ENCODE results near the gene SIK3.
"Not testable (repeated sequence)": the region's sequence is repeated elsewhere in the genome, so short reads cannot be mapped to it uniquely, and the experiment has no call there.

Gene SIK3

GRCh38 chr11:117098269-117099232 is at the start of gene SIK3:
SIK3 (minus strand) TSS chr11:117098428; CDS start chr11:117098415, 13 bp downstream.
- DNase-seq: peak; percentile 79

DNA sequence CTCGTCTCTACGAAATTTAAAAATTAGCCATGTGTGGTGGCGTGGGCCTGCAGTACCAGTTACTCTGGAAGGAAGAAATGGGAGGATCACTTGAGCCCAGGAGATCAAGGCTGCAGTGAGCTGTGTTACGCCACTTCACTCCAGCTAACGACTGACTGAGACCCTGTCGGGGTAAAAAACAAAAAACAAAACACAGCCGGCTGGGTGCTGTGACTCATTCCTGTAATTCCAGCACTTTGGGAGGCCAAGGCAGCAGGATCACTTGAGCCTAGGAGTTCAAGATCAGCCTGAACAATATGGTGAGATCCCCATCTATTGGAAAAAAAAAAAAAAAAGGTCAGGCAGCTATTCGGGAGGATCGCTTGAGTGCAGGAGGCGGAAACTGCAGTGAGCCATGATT is 48.3 kb upstream of the SIK3 start:
- DNase-seq: peak; percentile 6

- peak; percentile 47 for DNase-seq
Measured at GRCh38 chr11:117145393-117145761, 47.1 kb upstream of the SIK3 start.

GRCh38 chr11:117144477-117145392 is 46.5 kb upstream of the SIK3 start:
- peak; percentile 72 for DNase-seq

GRCh38 chr11:117143871-117144476 is 45.7 kb upstream of the SIK3 start, which contains the start of gene PAFAH1B2:
PAFAH1B2 (plus strand) TSS chr11:117144287; CDS start chr11:117152448, 8,161 bp downstream.
- peak; percentile 94 for DNase-seq

GRCh38 chr11:117143390-117143789 is 45.2 kb upstream of the SIK3 start:
- peak; percentile 48 for DNase-seq

- DNase-seq: not testable (repeated sequence)
Measured at GRCh38 chr11:117137223-117138086, 39.2 kb upstream of the SIK3 start.

GRCh38 chr11:117134979-117135378 is 36.8 kb upstream of the SIK3 start:
- not testable (repeated sequence) for DNase-seq

DNA sequence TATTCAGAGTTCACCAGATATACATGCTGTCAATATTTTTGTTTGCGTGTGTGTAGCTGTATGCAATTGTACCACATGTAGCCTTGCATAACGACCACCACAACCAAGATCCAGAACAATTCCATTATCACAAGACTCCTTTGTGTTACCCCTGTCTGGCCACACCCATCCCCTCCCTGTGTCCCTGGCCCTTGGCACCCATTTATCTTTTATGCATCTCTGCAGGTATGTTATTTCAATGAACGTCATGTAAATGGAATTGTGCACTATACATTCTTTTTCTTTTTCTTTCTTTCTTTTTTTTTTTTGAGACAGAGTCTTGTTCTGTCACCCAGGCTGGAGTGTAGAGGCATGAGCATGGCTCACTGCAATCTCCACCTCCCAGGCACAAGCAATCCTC is 36.2 kb upstream of the SIK3 start:
- DNase-seq: no peak

DNA sequence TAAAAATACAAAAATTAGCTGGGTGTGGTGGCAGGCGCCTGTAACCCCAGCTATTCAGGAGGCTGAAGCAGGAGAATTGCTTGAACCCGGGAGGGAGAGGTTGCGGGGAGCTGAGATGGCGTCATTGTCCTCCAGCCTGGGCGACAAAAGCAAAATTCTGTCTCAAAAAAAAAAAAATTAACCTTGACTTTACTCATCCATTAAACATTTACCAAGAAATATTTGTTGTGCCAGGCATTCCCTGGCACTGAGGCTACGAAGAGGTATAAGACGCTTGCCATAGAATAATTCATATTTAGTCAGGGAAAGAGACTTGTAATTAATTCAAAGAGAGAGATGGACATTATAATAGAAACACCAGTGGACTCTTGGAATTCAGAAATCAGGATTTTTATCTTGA is 32.7 kb upstream of the SIK3 start:
- DNase-seq: no peak

GRCh38 chr11:117130396-117130795 is 32.2 kb upstream of the SIK3 start:
- not testable (repeated sequence) for DNase-seq

DNA sequence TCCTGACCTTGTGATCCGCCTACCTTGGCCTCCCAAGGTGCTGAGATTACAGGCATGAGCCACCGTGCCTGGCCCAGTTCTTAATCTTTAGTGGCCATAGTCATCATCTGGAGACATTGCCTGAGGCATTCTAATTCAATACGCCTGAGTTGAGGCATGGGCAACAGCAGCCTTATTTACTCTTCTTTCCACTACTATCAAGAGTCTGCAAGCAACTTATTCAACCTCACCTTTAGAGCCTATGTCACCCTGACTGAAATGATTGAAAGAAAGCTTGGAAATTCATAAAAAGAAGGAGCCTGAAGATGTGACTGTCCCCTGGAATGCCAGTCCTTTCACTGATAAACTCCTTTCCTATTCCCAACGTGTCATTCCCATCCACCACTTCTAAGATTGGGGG is 30.1 kb upstream of the SIK3 start:
- no peak for DNase-seq

- no peak for DNase-seq
Measured at GRCh38 chr11:117127171-117127901, 29.1 kb upstream of the SIK3 start.

GRCh38 chr11:117126223-117126965 is 28.2 kb upstream of the SIK3 start:
- DNase-seq: no peak

- no peak for DNase-seq
Measured at GRCh38 chr11:117122556-117122955, 24.3 kb upstream of the SIK3 start.

- no peak for DNase-seq
Measured at GRCh38 chr11:117121176-117121575, 22.9 kb upstream of the SIK3 start.

GRCh38 chr11:117117681-117118080 is 19.5 kb upstream of the SIK3 start:
- DNase-seq: no peak

- not testable (repeated sequence) for DNase-seq
Measured at GRCh38 chr11:117112939-117113338, 14.7 kb upstream of the SIK3 start.

- DNase-seq: not testable (repeated sequence)
Measured at GRCh38 chr11:117112497-117112896, 14.3 kb upstream of the SIK3 start.

- DNase-seq: no peak
Measured at GRCh38 chr11:117110294-117110950, 12.2 kb upstream of the SIK3 start.

Measured in NCI-H226 (cell line).